ENCODE measurements around the gene CNN3.

Gene CNN3

GRCh38 chr1:94926915-94927404 is at the start of gene CNN3 (continued):
- TF ChIP-seq ZNF350 (tag by site-specific recombination; IDR thresholded peaks at IDR 0.05) (no peak), ZNF830 (tag by site-specific recombination; IDR thresholded peaks at IDR 0.05; ENCODE audit: low read depth) (no peak), KLF7 (tag by site-specific recombination; IDR thresholded peaks at IDR 0.05; ENCODE audit: borderline replicate concordance) (no peak), ZFP3 (tag by site-specific recombination; IDR thresholded peaks at IDR 0.05; ENCODE audit: low read depth) (no peak), ZNF843 (tag by site-specific recombination; IDR thresholded peaks at IDR 0.05) (peak; percentile 65), GLI4 (tag by site-specific recombination; IDR thresholded peaks at IDR 0.05) (0 out of 2 replicates have a peak, but pooled peaks have one; percentile 70), ZNF223 (tag by site-specific recombination; IDR thresholded peaks at IDR 0.05) (no peak), ZNF266 (tag by site-specific recombination; IDR thresholded peaks at IDR 0.05; ENCODE audit: low read depth) (no peak), ZFP37 (tag by site-specific recombination; IDR thresholded peaks at IDR 0.05) (no peak), ZNF354C (tag by site-specific recombination; IDR thresholded peaks at IDR 0.05; ENCODE audit: borderline replicate concordance, low read depth) (no peak), REST (tag by site-specific recombination; IDR thresholded peaks at IDR 0.05) (no peak), ZNF133 (tag by site-specific recombination; IDR thresholded peaks at IDR 0.05) (no peak), ZNF639 (tag by site-specific recombination; IDR thresholded peaks at IDR 0.05) (no peak), PRDM10 (tag by site-specific recombination; IDR thresholded peaks at IDR 0.05) (peak; percentile 6; the same call in 1 of the 2 replicates), BCL11A (tag by site-specific recombination; IDR thresholded peaks at IDR 0.05; ENCODE audit: low read depth) (no peak), ZSCAN4 (tag by site-specific recombination; IDR thresholded peaks at IDR 0.05) (0 out of 2 replicates have a peak, but pooled peaks have one; percentile 31), YY1 (tag by site-specific recombination; IDR thresholded peaks at IDR 0.05) (no peak), ZNF776 (tag by site-specific recombination; IDR thresholded peaks at IDR 0.05; ENCODE audit: borderline replicate concordance) (no peak), ZFP69B (tag by site-specific recombination; IDR thresholded peaks at IDR 0.05) (no peak), ZSCAN16 (tag by site-specific recombination; IDR thresholded peaks at IDR 0.05) (no peak), ZNF555 (tag by site-specific recombination; conservative IDR thresholded peaks at IDR 0.05) (no peak), ZNF692 (tag by site-specific recombination; IDR thresholded peaks at IDR 0.05) (peak; percentile 61; the same call in 1 of the 2 replicates), ZNF2 (tag by site-specific recombination; IDR thresholded peaks at IDR 0.05) (peak; percentile 74; the same call in 1 of the 2 replicates), ZXDB (tag by site-specific recombination; IDR thresholded peaks at IDR 0.05) (peak; percentile 71), KLF10 (tag by site-specific recombination; IDR thresholded peaks at IDR 0.05) (peak; percentile 96), HOXC10 (CRISPR knock-in tag; IDR thresholded peaks at IDR 0.05) (no peak), ZFHX2 (tag by site-specific recombination; conservative IDR thresholded peaks at IDR 0.05) (peak; percentile 91), MZF1 (tag by site-specific recombination; IDR thresholded peaks at IDR 0.05; ENCODE audit: borderline replicate concordance) (no peak), ZNF157 (tag by site-specific recombination; IDR thresholded peaks at IDR 0.05) (no peak), ZNF394 (tag by site-specific recombination; IDR thresholded peaks at IDR 0.05; ENCODE audit: borderline replicate concordance) (peak; percentile 60), ZNF341 (tag by site-specific recombination; IDR thresholded peaks at IDR 0.05; ENCODE audit: low read depth) (peak; percentile 77)

All from HEK293 (cell line).